ENCODE measurements around the gene GGACT.

GGACT gene

GRCh38 chr13:100510208-100510957 lies 78.2 kb downstream of the GGACT start:
- no peak for TF ChIP-seq CTCF (IDR thresholded peaks at IDR 0.05; ENCODE audit: borderline replicate concordance, insufficient read depth, low read depth, low read length)
- H3K4me3 ChIP-seq (ENCODE audit: low read depth, low read length), result no peak overlapping the region

- no peak for TF ChIP-seq CTCF (IDR thresholded peaks at IDR 0.05; ENCODE audit: borderline replicate concordance, insufficient read depth, low read depth, low read length)
- H3K4me3 ChIP-seq (ENCODE audit: low read depth, low read length), result no peak overlapping the region
Measured at GRCh38 chr13:100508996-100509395, 79.6 kb downstream of the GGACT start.

- TF ChIP-seq CTCF (IDR thresholded peaks at IDR 0.05; ENCODE audit: borderline replicate concordance, insufficient read depth, low read depth, low read length), result no peak
Measured at GRCh38 chr13:100508455-100508854, 80.1 kb downstream of the GGACT start.

GRCh38 chr13:100506600-100507422 lies 81.8 kb downstream of the GGACT start:
- no peak overlapping the region for H3K4me3 ChIP-seq (ENCODE audit: low read depth, low read length)

More at GRCh38 chr13:100508455-100508854, 80.1 kb downstream of the GGACT start:
- no peak overlapping the region for H3K4me3 ChIP-seq (ENCODE audit: low read depth, low read length)

GRCh38 chr13:100506154-100506553 lies 82.4 kb downstream of the GGACT start:
- H3K4me3 ChIP-seq (ENCODE audit: low read depth, low read length), result peak overlapping the region; percentile 26
- no peak for TF ChIP-seq CTCF (IDR thresholded peaks at IDR 0.05; ENCODE audit: borderline replicate concordance, insufficient read depth, low read depth, low read length)

More at GRCh38 chr13:100506600-100507422, 81.8 kb downstream of the GGACT start:
- TF ChIP-seq CTCF (IDR thresholded peaks at IDR 0.05; ENCODE audit: borderline replicate concordance, insufficient read depth, low read depth, low read length), result no peak

- H3K4me3 ChIP-seq (ENCODE audit: low read depth, low read length), result no peak overlapping the region
- TF ChIP-seq CTCF (IDR thresholded peaks at IDR 0.05; ENCODE audit: borderline replicate concordance, insufficient read depth, low read depth, low read length), result no peak
Measured at GRCh38 chr13:100503622-100504021, 85.0 kb downstream of the GGACT start.
